Large intestine (tissue), 3 donors: Measurements from ENCODE around the gene SLC37A1. TPM values are rescaled to one million over a fixed set of nuclear protein-coding genes. Genes with fewer than 3 reads are reported as not detected.

Experiments
- DNase-seq, 2 donors: peaks; one replicate each; pipeline versions ENCODE4 v3.0.0 to v3.0.0-alpha.2; 2013
- H3K27ac ChIP-seq: one replicate; pipeline ENCODE4 v1.5.1; 2013; ENCODE audit warnings: low read length
- H3K27me3 ChIP-seq: 2 replicates; pipeline ENCODE4 v1.6.1; 2013; ENCODE audit warnings: low read length; ENCODE audit not compliant: control insufficient read depth, insufficient read depth
- H3K36me3 ChIP-seq: 2 replicates; pipeline ENCODE4 v1.6.1; 2013; ENCODE audit warnings: low read length; ENCODE audit not compliant: control insufficient read depth, insufficient read depth
- H3K4me1 ChIP-seq: one replicate; pipeline ENCODE4 v1.6.1; 2013; ENCODE audit warnings: low read length; ENCODE audit not compliant: control insufficient read depth, insufficient read depth
- H3K4me3 ChIP-seq: one replicate; pipeline ENCODE4 v1.5.1; 2013; ENCODE audit warnings: low read length
- H3K9me3 ChIP-seq: one replicate; pipeline ENCODE4 v1.6.1; 2013; ENCODE audit warnings: mild to moderate bottlenecking, low read depth, low read length, moderate library complexity; ENCODE audit not compliant: control insufficient read depth
- WGBS: methylation state at CpG from one replicate; pipeline ENCODE4 v1.1.5; 2013; ENCODE audit warnings: low lambda C conversion rate; ENCODE audit not compliant: insufficient coverage; 5-methylcytosine and 5-hydroxymethylcytosine counted together
- polyA plus RNA-seq: library from polyadenylated mRNA; unstranded; fragments of 120-200 nt; gene quantifications from one replicate; pipeline ENCODE4 v1.2.1, GENCODE V29; 2013

Gene SLC37A1
- polyA plus RNA-seq, 1 donor: 35.9 TPM

GRCh38 chr21:42542196-42542595, 28.5 kb downstream of the SLC37A1 start:
- DNase-seq: no peak
- H3K27me3 ChIP-seq: no peaks in the 10 kb centered on the region
- H3K4me3 ChIP-seq: no peak overlapping the region
- peaks cover 73% of the 10 kb centered on the region for H3K36me3 ChIP-seq
- H3K9me3 ChIP-seq: no peaks in the 10 kb centered on the region
- H3K4me1 ChIP-seq: peaks cover under 1% of the 10 kb centered on the region
- no CpG with 5 or more reads among the region's 8 CpGs for WGBS
- no peak overlapping the region for H3K27ac ChIP-seq

DNA sequence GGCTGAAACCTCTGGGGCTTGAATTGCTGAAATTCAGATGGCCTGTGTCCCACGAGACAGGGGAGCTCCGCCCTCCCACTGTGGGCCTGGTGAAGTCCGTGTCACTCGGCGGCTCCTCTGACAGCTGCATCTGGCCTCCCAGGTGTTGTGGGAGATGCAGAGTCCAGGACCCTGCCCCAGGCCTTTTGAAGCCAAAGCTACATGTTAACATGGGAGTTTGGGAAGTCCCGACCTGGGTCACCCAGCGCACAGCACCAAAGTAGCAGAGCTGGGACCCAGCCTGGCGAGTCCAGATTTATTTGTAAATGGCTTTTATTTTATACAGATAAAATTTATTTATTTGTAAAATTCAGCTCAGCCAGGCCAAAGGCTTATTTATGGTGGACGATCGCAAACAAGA, 28.9 kb downstream of the SLC37A1 start:
- Histone ChIP-seq H3K4me1 (no peaks in the 10 kb centered on the region), H3K4me3 (no peak overlapping the region), H3K27me3 (no peaks in the 10 kb centered on the region), H3K27ac (no peak overlapping the region), H3K36me3 (peaks cover 77% of the 10 kb centered on the region), H3K9me3 (no peaks in the 10 kb centered on the region)
- no peak for DNase-seq
- no CpG with 5 or more reads among the region's 10 CpGs for WGBS

DNA sequence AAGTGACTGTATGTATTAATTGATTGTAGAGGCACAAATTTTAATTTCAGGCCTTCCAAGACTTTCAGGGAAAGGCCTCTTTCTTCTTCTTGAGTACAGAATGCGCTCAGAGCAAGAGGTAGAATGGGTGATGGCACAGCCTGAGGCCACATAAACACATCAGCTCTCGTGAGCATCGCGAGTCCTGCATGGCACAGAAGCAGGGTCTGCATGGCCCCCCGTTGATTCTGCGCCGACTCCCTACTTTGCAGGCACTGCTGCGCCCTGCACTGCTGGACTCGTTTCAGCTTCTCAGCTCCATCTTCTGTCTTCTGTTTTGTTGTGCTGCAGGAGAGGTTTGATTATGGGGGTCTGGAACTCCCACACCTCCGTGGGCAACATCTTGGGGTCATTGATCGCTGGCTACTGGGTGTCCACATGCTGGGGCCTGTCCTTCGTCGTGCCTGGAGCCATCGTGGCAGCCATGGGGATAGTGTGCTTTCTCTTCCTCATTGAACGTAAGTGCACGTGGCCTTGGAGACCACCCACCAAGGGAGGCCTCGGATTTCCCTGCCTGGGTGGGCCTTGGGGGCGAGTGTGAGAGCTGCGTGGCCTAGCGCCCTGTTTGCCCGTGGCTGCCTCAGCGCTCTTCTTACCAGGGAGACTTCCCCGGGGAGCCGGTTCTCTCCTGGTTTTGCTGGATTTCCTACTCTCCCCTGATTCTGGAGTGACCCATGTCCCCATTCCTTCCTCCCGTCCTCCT, 29.6 kb downstream of the SLC37A1 start:
- H3K36me3 ChIP-seq: peaks cover 83% of the 10 kb centered on the region
- DNase-seq: no peak
- no CpG with 5 or more reads among the region's 25 CpGs for WGBS

GRCh38 chr21:42544544-42544943, 30.9 kb downstream of the SLC37A1 start:
- H3K36me3 ChIP-seq: peaks cover 89% of the 10 kb centered on the region
- DNase-seq: no peak

More for the DNA sequence above, 29.6 kb downstream of the SLC37A1 start:
- no peak overlapping the region for H3K4me3 ChIP-seq
- no peaks in the 10 kb centered on the region for H3K9me3 ChIP-seq
- H3K27ac ChIP-seq: no peak overlapping the region
- H3K4me1 ChIP-seq: no peaks in the 10 kb centered on the region
- no peaks in the 10 kb centered on the region for H3K27me3 ChIP-seq

DNA sequence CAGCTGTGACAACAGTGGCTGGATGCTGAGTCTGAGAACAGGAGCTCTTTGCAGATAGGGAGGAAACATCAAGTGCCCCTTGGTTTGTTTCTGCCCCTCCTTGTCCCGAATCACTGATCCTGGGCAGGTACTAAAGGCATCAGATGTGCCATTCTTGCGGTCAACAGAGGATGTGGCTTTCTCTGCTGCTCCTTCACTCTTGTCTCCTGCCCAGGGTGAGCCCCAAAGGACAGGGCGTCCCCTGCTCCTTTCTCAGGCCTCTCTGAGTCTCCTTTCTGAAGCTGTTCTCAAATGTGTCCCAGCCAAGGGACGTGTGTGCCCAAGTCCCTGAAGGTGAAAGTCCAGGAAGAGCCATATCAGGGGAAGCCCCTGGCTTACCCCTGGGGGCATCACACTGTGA, 31.7 kb downstream of the SLC37A1 start:
- no peaks in the 10 kb centered on the region for H3K9me3 ChIP-seq
- no peak for DNase-seq
- peaks cover 82% of the 10 kb centered on the region for H3K36me3 ChIP-seq
- whole genome bisulfite sequencing: no CpG with 5 or more reads among the region's 4 CpGs
- H3K27me3 ChIP-seq: no peaks in the 10 kb centered on the region
- no peak overlapping the region for H3K27ac ChIP-seq
- no peak overlapping the region for H3K4me3 ChIP-seq
- no peaks in the 10 kb centered on the region for H3K4me1 ChIP-seq

More at GRCh38 chr21:42544544-42544943, 30.9 kb downstream of the SLC37A1 start:
- Histone ChIP-seq H3K9me3 (no peaks in the 10 kb centered on the region), H3K27me3 (no peaks in the 10 kb centered on the region), H3K4me1 (no peaks in the 10 kb centered on the region), H3K27ac (no peak overlapping the region), H3K4me3 (no peak overlapping the region)
- WGBS: no CpG with 5 or more reads among the region's 8 CpGs

- no peak for DNase-seq
- no CpG with 5 or more reads among the region's 8 CpGs for WGBS
These were observed 32.1 kb downstream of the SLC37A1 start for GRCh38 chr21:42545745-42546144.

GRCh38 chr21:42546433-42546832, 32.8 kb downstream of the SLC37A1 start:
- no peak for DNase-seq
- H3K36me3 ChIP-seq: peaks cover 72% of the 10 kb centered on the region

More at GRCh38 chr21:42545745-42546144, 32.1 kb downstream of the SLC37A1 start:
- Histone ChIP-seq H3K4me1 (no peaks in the 10 kb centered on the region), H3K27ac (no peak overlapping the region), H3K9me3 (no peaks in the 10 kb centered on the region), H3K27me3 (no peaks in the 10 kb centered on the region), H3K36me3 (peaks cover 79% of the 10 kb centered on the region), H3K4me3 (no peak overlapping the region)

GRCh38 chr21:42547001-42547905, 33.6 kb downstream of the SLC37A1 start:
- Histone ChIP-seq H3K27me3 (no peaks in the 10 kb centered on the region), H3K4me1 (no peaks in the 10 kb centered on the region), H3K27ac (no peak overlapping the region), H3K4me3 (no peak overlapping the region), H3K9me3 (no peaks in the 10 kb centered on the region), H3K36me3 (peaks cover 71% of the 10 kb centered on the region)
- no peak for DNase-seq
- no CpG with 5 or more reads among the region's 27 CpGs for WGBS

More at GRCh38 chr21:42546433-42546832, 32.8 kb downstream of the SLC37A1 start:
- Histone ChIP-seq H3K27me3 (no peaks in the 10 kb centered on the region), H3K4me3 (no peak overlapping the region), H3K27ac (no peak overlapping the region), H3K4me1 (no peaks in the 10 kb centered on the region), H3K9me3 (no peaks in the 10 kb centered on the region)
- WGBS: 100% methylated on average over 2 of the region's 14 CpGs

DNA sequence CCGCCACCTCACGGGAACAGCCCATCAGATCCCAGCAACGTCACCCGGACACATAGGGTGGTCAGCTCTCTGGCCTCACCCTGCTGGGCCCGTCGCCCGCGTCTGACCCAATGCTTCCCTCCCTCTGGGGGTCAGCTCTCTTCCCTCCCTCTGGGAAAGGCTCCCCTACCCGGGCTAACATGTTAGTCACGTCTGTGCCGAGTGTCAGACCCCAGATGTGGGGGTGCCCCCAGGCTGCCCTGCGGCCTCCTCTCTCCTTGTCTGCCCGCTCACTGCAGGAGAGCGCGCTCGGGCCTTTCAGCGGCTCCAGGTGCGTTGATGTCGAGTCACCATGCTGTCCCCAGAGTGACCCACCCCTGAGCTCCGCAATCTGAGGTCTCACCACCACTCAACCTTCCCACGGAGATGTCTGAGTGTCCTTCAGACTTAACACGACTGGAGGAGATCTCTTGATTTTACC, 34.3 kb downstream of the SLC37A1 start:
- Histone ChIP-seq H3K4me1 (no peaks in the 10 kb centered on the region), H3K36me3 (peaks cover 64% of the 10 kb centered on the region), H3K9me3 (no peaks in the 10 kb centered on the region), H3K27ac (no peak overlapping the region), H3K4me3 (no peak overlapping the region), H3K27me3 (no peaks in the 10 kb centered on the region)
- 80% methylated on average over 2 of the region's 22 CpGs for WGBS
- DNase-seq: no peak

DNA sequence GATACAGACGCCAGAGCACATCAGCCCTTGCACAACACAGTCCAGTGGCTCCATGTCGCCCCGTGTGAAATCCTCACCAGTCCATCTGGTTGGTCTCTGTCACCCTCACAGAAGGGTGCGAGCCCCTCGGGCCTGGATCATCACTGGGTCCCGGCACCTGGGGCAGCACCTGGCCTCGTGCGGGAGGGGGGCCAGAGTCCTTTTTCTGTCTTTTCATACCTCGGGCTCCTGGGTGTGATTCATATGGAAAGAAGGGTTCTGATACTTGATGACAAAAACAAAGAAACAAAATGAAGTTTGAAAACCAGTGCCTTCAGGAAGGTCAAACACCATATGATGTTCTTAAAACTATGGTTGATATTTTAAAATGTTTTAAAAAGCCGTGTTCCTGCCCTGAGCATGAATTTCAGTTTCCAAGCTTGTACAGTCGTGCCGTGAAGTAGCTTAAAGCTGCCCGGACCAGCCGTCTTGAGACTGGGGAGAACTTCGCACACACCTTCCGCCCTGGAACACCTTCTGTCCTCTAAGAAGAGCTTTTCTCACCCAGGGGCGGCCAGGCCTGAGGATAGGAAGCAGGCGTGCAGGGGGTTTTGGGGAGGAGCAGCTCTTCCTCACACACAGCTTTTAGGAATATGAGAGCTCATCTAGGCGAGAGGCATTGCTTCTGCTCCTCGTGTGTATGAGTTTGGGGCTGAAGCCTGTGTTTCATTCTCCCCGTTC, 35.2 kb downstream of the SLC37A1 start:
- WGBS: no CpG with 5 or more reads among the region's 21 CpGs
- Histone ChIP-seq H3K4me3 (no peak overlapping the region), H3K27me3 (no peaks in the 10 kb centered on the region), H3K9me3 (no peaks in the 10 kb centered on the region), H3K36me3 (peaks cover 55% of the 10 kb centered on the region), H3K4me1 (no peaks in the 10 kb centered on the region), H3K27ac (no peak overlapping the region)
- no peak for DNase-seq
